SK-N-SH treated with all-trans-retinoic acid at 6 μM for 48 hours (cell line): Measurements from ENCODE around the gene ABI2.

Experiments
- ESRRG ChIP-seq: fragments of 250-450 bp; sonication (Bioruptor Pico); IDR thresholded peaks from 2 replicates; pipeline ENCODE4 v1.6.1; 2021; ENCODE audit warnings: mild to moderate bottlenecking
- ISL1 ChIP-seq: fragments of 250-450 bp; sonication (Bioruptor Pico); IDR thresholded peaks from 2 replicates; pipeline ENCODE4 v2.1.2; 2022; ENCODE audit warnings: mild to moderate bottlenecking, moderate library complexity
- RARB ChIP-seq: fragments of 250-450 bp; sonication (Bioruptor Pico); IDR thresholded peaks from 2 replicates; pipeline ENCODE4 v1.8.0; 2021; ENCODE audit warnings: mild to moderate bottlenecking, moderate library complexity
- ZC3H10 ChIP-seq: fragments of 250-450 bp; sonication (Bioruptor Pico); IDR thresholded peaks from 2 replicates; pipeline ENCODE4 v1.5.1; 2021; ENCODE audit warnings: mild to moderate bottlenecking, moderate library complexity
- ZNF70 ChIP-seq: fragments of 450-650 bp; formaldehyde crosslinking; IDR thresholded peaks from 2 replicates; pipeline ENCODE4 v1.5.0; 2020; ENCODE audit warnings: mild to moderate bottlenecking, moderate library complexity

DNA sequence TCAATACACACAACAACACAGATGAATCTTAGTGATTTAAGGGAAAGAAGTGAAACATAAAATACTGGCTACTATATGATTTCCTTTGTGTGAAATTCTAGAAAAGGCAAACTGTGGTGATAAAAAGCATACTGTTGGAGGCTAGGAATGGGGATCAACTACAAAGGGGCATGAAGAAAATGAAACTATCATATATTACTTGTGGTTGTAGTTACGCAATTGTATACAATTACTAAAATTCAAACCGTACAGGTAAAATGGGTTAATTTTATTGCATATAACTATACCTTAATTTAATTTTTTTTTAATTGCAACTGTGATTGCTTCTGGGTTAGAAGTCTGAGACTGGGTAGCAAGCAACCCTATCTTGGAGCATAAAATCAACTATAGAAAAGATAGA lies 41.7 kb upstream of the ABI2 start:
- TF ChIP-seq RARB (CRISPR knock-in tag) (no peak), ZNF70 (CRISPR knock-in tag) (no peak), ESRRG (CRISPR knock-in tag) (no peak), ZC3H10 (no peak), ISL1 (CRISPR knock-in tag) (no peak)
